ACHN (cell line): ENCODE results near the gene SPACA9.
A peak's percentile ranks its signal among the peaks of the same experiment; 100 is the strongest.

Experiments used
- DNase-seq: peaks from one replicate; pipeline ENCODE4 v3.0.0-alpha.2; 2015
- in situ Hi-C: cut with HindIII; loops from 2 replicates; pipeline ENCODE4 v1.10.0; 2017; ENCODE audit warnings: low sequenced_read_pairs, low pct_ligation_motif_present, low pct_unique_long_range_greater_than_20kb

The SPACA9 gene

DNA sequence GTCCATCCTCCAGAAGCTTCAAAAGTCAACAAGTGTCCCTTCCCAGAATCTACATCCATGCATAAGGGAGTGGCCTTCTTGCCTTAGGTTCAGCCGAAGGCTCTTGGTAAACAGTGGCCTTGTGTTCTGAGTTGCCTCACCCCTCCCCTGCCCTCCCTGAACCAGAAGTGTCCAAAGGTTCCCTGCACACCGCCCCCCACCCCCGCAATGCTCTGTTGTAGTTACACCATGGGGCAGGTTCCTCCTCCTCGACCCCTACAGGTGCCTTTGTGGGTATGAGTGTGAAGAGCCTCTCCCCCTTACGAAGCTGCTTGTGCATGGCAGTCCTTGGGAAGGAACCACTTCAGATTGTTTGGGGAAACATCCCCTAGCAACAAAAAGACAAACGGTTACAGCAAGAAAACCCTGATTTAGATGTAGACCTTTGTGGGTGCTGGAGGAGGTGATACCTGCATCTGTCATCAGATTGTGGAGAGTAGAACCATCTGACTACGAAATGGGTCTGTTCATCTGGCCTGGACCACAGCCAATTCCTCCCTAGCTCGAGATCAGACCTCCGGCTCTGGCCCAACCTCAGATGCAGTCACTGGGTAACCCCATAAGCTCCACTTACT is 7.1 kb downstream of the SPACA9 start:
- in situ Hi-C loops = no loop called here
- DNase-seq = no peak

DNA sequence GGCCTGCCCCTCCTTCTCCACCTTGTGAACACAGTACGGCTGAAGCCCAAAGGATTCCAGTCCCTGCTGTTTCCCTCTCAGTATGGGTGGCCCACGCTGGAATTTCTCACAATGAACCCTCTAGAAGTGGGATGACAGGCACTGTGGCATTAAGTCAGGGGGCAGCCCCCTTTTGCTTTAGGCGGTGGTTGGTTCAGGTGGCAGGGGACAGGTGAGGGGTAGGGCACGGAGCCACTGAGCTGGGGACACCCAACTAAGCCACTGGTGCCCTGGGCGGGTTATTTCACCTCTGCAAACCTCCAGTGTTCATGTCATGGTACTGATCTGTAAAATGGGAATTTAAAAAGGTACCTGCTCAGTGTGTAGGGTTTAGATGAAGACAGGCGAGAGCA is 7.6 kb downstream of the SPACA9 start:
- in situ Hi-C loops = no loop called here
- no peak for DNase-seq

DNA sequence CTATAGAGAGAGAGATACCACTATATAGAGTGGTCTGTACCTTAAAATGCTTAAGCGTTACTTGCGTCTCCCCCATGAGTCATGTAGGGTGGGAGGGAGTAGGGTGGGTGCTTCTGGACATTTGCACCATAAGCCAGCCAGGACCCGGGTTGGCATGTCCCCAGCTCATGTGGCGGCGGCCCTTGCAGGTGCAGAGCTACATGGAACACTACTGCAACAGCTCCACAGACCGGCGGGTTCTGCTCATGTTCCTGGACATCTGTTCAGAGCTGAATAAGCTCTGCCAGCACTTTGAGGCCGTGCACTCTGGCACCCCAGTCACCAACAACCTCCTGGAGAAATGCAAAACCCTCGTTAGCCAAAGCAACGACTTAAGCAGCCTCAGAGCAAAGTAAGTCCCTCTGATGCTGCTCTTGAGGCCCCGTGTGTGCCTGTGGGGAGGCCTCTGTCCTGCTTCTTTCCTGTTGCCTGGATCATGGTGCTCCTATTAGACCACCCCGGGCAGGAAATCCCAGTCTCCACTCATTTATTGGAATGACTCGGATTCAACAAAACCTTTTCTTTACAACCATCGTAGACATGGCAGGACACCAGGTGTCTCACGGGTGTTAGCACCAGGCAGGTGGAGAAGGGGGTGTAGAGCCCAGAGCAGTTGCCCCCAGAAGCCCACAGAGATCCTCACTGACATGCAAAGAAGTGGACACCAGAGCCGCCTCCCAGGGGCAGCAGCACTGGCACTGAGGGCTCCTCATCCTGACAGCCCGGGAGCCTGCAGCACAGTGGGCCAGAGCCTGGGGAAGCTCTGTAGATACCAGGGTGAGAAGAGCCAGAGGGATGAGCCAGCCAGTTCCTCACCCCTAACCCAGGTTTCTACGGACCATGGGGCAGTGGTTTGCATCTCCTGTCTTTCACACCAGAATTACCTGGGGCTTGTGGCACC is 8.8 kb downstream of the SPACA9 start:
- in situ Hi-C loops = no loop called here
- DNase-seq = no peak

DNA sequence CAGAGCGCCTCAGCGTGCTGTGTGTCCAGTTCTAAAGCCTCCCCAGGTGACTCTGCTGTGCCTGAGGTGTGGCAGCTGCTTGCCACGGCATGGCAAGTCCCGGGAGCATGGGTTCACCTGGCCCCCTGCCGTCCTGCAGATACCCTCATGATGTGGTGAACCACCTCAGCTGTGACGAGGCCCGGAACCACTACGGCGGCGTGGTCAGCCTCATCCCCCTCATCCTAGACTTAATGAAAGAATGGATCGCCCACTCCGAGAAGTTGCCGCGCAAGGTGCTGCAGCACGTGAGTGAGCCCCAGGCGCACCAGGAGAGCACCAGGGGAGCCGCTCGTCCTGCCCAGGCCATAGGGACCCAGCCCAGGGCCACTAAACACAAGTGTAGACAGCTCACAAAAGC is 9.5 kb downstream of the SPACA9 start:
- DNase-seq = no peak
- in situ Hi-C loops = no loop called here

DNA sequence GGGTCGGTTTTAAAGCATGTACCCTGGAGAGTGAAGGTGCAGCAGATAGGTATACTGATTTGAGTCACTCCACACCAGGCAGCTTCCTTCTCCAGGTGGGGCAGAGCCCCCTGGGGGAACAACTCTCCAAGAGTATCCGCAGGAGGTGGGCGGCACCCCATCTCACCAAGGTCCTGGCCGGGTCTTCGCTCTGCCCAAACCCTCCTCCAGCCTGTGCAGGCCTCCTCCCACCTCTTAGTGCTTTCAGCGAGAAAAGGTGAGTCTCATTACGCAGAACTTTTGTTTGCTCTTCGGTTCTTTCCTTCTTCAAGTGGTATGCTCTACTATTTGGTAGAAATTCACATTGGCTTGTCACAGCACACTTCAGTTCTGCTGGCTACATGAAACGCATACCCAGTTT is 13.7 kb downstream of the SPACA9 start:
- in situ Hi-C loops = no loop called here
- DNase-seq = no peak

DNA sequence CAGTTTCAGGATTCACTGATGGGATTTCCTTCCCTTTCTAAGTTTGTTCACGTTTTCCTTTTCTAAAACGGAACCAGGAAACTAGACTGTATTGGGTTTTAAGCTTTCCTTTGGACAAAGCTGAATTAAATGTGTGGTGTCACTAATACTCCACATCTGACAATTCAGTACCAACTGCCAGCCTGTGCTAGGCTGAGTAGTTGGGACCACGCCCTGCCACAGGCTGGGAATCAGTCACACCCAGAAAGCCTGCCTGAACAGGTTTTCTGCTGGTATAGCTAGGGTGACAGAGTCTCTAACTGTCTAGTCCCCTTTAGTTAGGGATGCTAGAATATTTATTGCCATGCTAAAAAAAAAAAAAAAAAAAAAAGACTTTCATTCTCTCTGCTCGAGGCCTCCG is 15.6 kb downstream of the SPACA9 start:
- in situ Hi-C loops = no loop called here

DNA sequence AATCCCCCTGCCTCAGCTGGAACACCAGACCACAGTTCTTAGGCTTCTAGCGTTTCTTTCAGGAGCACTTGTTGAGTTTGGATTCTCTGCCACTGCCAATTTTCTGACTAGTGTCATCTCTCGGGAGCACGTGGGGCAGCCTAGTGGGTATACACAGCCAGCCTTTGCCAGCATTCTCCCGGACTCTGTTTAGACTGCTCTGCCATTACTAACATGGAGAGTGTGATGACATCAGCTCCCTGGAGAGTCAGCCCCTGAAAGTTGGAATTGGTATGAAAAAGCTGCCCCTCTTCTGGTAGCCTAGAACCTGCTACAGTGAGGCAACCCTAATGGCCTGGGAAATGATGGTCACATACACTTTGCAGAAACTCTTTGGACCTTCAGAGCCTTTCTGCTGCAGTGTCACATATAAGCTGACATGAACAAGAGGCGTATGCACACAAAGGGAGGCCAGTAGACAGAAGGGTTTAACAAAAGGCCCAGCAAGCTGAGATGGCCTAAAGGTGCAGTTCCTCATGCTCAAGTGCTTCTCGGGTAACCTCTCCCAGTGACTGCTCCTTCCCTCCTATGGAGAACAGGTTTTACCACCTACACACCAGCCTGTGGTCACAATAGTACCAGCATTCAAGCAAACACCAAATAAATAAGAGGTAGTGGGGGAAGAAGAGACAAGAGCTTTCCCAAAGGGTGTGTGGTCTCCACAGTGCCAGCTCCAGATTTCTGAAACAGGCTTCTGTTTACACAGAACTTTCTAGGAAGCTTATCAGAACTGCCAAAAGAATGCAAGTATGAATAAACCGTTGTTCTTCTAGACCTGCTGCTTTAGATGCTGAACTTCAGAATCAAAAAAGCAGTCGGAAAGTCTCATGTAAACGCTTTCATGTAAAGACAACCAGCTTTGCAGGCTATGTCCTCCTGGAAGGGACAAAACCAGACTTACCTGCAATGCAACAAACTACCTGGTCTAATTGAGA is 16.5 kb downstream of the SPACA9 start:
- DNase-seq = no peak

More for the DNA sequence above, 15.6 kb downstream of the SPACA9 start:
- no peak for DNase-seq

DNA sequence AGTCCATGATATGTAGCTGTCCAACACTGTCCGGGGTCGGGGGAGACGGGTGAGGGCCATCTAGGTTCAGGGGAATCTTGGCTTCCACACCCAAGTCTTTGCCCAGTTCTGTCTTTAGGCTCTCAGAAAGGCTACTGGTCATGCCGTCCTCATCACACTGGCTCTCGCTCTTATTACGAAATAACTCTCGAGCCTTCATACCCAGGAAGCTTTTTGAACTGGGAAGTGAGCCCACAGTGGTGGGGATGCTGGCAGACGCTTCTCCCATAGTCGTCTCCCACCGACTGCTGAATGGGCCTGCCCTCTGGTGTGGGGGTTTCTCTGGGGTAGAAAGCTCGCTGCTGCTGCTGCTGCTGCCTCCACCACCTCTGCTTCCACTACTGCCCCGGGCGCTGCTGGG is 17.6 kb downstream of the SPACA9 start:
- in situ Hi-C loops = no loop called here
- DNase-seq = no peak

More for the DNA sequence above, 16.5 kb downstream of the SPACA9 start:
- in situ Hi-C loops = no loop called here

DNA sequence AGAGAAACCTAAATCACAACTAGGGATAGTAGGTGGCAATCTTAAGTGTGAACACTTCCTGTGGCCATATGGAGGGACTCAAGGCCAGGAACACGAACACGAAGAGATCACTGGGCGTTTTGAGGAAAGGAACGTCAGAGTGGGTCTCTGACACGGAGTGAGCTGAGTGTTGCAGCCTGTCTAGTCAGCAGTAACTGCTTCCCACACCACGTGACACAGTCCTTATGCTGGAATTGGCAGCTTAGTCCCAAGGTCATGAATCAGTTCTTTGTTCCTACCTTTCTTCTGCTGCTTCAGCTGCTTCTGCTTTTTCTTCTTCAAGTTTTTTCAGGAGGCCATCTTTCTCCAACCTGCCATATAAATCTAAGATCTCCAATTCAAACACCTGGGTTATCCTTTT is 18.2 kb downstream of the SPACA9 start:
- in situ Hi-C loops = no loop called here
- no peak for DNase-seq

DNA sequence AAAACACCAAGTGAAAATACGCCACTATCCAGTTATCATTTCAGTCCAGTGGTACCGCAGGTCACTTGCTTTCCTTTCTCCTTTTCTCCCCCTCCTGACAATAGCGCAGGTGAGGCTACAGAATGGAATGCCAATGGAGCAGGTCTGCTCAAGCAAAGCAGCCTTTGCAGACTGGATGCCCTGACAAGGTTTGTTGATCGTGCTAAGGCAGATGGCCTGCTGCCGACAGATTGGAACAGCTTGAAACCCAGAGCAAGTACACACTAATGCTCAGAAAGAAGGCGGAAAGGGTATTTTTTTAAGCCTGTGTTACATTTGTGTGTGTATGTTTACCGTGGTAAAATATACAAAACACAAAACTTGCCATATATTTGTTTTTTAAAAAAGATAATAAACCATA is 19.4 kb downstream of the SPACA9 start:
- no peak for DNase-seq
- in situ Hi-C loops = no loop called here

DNA sequence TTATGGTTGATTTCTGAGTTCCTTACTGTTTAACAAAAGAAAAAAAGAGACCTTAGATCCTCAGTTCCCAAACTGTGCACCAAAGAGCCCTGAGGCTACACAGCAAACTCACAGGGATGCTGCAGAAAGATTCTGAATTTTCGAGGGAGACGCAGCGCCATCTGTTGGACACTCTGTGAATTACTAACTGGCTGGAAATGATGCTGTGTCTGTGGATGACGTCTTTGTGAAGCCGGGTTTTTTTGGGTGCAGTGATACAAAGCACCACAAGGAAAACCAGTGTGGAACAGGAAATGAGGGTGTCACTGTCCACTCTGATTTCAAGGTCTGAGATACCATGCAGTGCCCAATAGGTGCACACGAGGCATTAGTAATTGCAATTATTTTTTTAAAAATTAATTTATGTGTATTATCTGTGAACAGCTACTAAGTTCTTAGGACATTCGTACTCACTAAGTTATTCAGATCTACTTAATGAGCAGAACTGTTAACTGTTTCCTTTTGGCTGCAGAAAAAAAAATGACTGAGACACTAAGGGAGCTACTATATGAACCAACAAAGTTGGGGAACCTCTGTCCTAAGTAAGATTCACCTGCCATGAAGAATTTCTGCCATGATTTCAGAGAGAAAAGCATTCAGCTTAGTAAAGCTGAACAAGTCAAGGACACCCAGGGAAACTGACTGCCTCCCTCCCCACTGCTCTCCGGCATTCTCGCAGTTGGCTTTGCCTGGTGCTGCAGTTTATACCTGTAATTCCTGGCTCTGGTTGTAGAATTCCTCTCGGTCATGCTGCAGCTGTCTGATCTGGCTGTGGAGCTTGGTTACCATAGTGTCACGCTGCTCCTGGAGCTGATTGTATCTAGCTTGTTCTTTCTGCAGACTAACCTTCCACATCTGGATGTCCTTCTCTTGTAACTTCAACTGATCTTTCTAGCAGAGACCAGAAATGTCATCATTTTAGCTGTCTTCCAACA is 23.4 kb downstream of the SPACA9 start:
- peak; percentile 77 for DNase-seq
- in situ Hi-C loops = no loop called here

DNA sequence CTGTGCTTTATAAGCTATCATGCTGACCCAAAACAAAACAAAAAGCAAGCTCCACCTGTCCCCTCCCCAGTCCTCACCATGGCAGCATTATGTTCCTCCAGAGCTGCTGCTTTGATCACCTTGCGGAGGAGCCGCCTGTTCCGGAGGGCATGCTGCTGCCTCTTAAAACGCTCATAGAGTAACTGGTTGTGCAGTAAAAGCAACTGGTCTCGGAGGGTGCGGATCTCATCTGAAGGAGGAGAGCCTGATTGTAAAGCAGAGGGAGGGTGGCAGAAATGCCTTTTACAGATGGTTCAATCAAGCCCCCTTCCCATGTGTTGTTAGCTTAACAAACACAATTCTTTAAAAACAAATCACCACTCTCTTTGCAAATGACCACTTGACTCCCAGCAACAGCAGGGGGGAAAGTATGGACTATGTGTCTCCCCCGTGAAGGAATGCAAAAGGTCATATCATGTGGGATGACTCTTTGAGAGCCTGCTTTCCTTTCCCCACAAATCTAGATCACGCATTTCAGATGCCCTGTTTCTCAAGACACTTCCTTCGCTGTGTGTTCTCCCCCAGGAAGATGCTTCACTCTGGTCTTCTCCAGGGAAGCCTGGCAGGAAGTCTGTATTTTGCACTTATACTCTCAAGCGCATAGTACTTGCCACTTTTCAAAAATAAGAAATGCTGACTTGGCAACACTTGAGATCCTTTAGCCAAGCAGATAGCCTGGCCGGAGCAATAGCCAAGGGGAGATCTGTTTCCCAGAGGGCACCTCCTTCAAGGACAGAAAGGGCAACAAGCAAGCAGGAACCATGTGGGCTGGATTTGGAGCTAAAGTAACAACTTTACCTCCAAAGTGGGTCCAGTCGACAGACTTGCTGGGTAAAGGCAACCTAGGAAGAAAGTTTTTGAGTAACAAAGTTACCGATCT is 25.1 kb downstream of the SPACA9 start:
- no peak for DNase-seq
- in situ Hi-C loops = no loop called here

DNA sequence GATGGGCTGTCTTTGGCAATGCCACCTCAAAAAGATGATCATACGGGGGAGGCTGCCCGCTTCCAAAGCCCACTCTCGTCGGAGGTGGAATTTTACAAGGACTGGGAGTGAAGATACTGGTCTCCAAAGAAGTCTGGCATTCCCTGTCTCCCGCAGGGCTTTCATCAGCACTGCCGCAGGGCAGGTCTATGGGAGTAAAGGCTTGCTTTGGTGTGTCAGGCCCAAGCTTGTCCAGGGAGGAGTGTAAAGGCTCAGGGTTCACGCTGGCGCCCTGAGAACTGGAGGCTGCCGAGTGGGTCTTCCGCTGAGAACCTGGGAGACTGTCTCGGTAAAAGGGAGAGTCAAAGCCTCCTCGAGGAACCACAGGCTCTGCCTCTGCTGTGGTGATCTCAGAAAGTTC is 27.0 kb downstream of the SPACA9 start:
- in situ Hi-C loops = no loop called here
- DNase-seq = no peak

DNA sequence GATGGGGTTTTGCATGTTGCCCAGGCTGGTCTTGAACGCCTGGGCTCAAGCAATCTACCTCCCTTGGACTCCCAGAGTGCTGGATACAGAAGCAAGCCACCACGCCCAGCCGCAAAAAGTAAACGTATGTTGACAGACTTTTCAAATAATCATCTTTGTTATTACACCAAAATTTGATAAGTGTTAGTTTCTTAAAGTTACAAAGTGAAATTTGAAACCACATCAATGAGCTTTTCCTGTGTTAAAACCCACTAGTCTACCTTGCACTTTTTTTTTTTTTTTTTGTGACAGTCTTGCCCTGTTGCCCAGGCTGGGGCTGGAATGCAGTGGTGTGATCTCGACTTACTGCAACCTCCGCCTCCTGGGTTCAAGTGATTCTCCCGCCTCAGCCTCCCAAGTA is 29.9 kb downstream of the SPACA9 start:
- in situ Hi-C loops = no loop called here
- no peak for DNase-seq

DNA sequence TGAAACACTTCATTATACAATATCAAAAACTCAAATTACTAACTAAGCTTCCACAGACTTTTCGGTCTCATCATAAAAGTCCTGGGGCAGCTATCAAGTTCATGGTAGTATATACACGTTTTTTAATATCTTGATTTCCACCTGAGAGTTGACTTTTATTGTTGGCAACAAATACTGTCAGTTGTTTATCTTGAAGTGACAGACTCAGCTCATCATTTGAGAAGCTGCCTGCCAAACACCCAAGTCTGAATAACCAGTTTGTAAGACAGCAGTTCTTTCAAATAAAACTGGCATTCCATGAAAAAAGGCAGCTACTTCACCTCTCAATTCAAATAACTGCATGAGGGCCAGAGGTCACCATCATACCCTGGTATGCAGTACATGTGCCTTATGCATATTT is 30.6 kb downstream of the SPACA9 start:
- DNase-seq = no peak
- in situ Hi-C loops = no loop called here

DNA sequence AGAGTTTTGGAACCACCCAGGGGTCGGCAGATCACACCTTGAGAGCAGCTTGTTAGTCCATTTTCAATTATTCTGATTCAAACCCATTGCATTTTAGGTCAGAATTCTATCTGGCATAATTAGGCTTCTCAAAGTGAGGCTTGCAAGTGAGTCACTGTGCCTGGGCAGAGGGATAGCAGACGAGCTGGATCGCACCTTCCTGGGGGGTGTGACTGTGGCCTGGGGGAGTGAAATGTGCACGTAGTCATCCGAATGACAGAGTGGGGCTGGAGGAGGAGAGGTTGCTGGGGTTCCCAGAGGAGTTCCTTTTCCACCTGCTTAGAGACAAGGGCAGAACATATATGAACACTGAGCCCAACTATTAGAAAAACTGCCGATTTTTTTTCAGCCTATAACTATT is 31.7 kb downstream of the SPACA9 start:
- DNase-seq = no peak

DNA sequence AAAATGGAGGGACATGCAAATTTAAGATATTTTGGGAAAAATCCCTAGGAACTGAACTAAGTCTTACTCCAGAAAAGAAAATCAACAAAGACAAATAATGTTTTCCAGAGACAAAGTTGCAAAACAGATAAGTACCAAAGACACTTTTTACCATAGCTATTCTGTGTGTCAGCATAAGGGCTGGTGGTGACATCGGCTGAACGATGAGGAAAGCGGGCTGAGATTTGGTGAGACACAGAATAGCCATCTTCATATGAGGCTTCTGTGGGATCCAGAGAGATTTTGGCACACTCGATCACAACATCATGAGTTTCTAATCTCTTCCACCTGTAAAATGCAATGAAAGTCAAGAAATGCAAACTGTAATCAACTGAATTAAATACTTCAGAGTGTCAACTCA is 33.4 kb downstream of the SPACA9 start:
- in situ Hi-C loops = no loop called here

More for the DNA sequence above, 31.7 kb downstream of the SPACA9 start:
- in situ Hi-C loops = no loop called here

More for the DNA sequence above, 33.4 kb downstream of the SPACA9 start:
- DNase-seq = no peak
